H9 (cell line): ENCODE results near the gene GTPBP6. TPM values are rescaled to one million over a fixed set of nuclear protein-coding genes. Genes with fewer than 3 reads are reported as not detected.

Experiments
- DNase-seq: peaks from one replicate; pipeline ENCODE4 v3.0.0-alpha.2; 2017
- H2AFZ ChIP-seq: one replicate; pipeline ENCODE4 v1.6.1; 2013; ENCODE audit warnings: mild to moderate bottlenecking, low read length, control low read depth, moderate library complexity
- H2AK5ac ChIP-seq: 2 replicates; pipeline ENCODE4 v1.6.1; 2013; ENCODE audit warnings: low read length, control low read depth, mixed read lengths; ENCODE audit not compliant: insufficient read length
- H2BK120ac ChIP-seq: one replicate; pipeline ENCODE4 v1.6.1; 2013; ENCODE audit warnings: low read depth, mild to moderate bottlenecking, low read length, control low read depth, inconsistent platforms; ENCODE audit not compliant: poor library complexity, severe bottlenecking
- H2BK12ac ChIP-seq: 2 replicates; pipeline ENCODE4 v1.6.1; 2013; ENCODE audit warnings: low read length, control low read depth, mixed read lengths, low read depth; ENCODE audit not compliant: insufficient read length
- H2BK15ac ChIP-seq: 2 replicates; pipeline ENCODE4 v1.6.1; 2013; ENCODE audit warnings: low read depth, low read length, control low read depth
- H2BK20ac ChIP-seq: one replicate; pipeline ENCODE4 v1.6.1; 2013; ENCODE audit warnings: low read depth, mild to moderate bottlenecking, low read length, control low read depth, inconsistent platforms; ENCODE audit not compliant: poor library complexity, severe bottlenecking
- H2BK5ac ChIP-seq: 2 replicates; pipeline ENCODE4 v1.6.1; 2013; ENCODE audit warnings: low read length, control low read depth, mixed read lengths; ENCODE audit not compliant: insufficient read length
- H3K14ac ChIP-seq: 2 replicates; pipeline ENCODE4 v1.6.1; 2013; ENCODE audit warnings: low read length, control low read depth; ENCODE audit not compliant: insufficient read depth
- H3K18ac ChIP-seq: 2 replicates; pipeline ENCODE4 v1.6.1; 2013; ENCODE audit warnings: low read depth, mild to moderate bottlenecking, mixed read lengths, low read length, control low read depth; ENCODE audit not compliant: insufficient read length
- H3K23ac ChIP-seq: 2 replicates; pipeline ENCODE4 v1.6.1; 2013; ENCODE audit warnings: low read length, control low read depth, mixed read lengths, low read depth; ENCODE audit not compliant: insufficient read length
- H3K23me2 ChIP-seq: 2 replicates; pipeline ENCODE4 v1.6.1; 2013; ENCODE audit warnings: low read depth, mild to moderate bottlenecking, mixed read lengths, low read length, control low read depth; ENCODE audit not compliant: insufficient read length, poor library complexity, severe bottlenecking
- H3K27ac ChIP-seq: 2 replicates; pipeline ENCODE4 v1.5.1; 2013; ENCODE audit warnings: low read length, control low read depth, mixed read lengths, low read depth; ENCODE audit not compliant: insufficient read length
- H3K27me3 ChIP-seq: 2 replicates; pipeline ENCODE4 v1.6.1; 2013; ENCODE audit warnings: low read length, control low read depth, inconsistent platforms; ENCODE audit not compliant: insufficient read depth
- H3K4ac ChIP-seq: 2 replicates; pipeline ENCODE4 v1.6.1; 2013; ENCODE audit warnings: low read depth, mild to moderate bottlenecking, control low read depth, inconsistent platforms, low read length, moderate library complexity
- H3K4me1 ChIP-seq: 2 replicates; pipeline ENCODE4 v1.6.1; 2013; ENCODE audit warnings: low read length, control low read depth, inconsistent platforms; ENCODE audit not compliant: insufficient read depth
- H3K4me2 ChIP-seq: 2 replicates; pipeline ENCODE4 v1.6.1; 2013; ENCODE audit warnings: low read length, control low read depth, mixed read lengths; ENCODE audit not compliant: insufficient read length, insufficient read depth
- H3K56ac ChIP-seq: 2 replicates; pipeline ENCODE4 v1.6.1; 2013; ENCODE audit warnings: low read depth, mild to moderate bottlenecking, mixed read lengths, low read length, control low read depth; ENCODE audit not compliant: insufficient read length
- H3K79me1 ChIP-seq: 2 replicates; pipeline ENCODE4 v1.6.1; 2013; ENCODE audit warnings: low read depth, mild to moderate bottlenecking, moderate library complexity, low read length, control low read depth, inconsistent platforms; ENCODE audit not compliant: insufficient read depth, poor library complexity, severe bottlenecking
- H3K79me2 ChIP-seq: 2 replicates; pipeline ENCODE4 v1.6.1; 2013; ENCODE audit warnings: low read length, control low read depth, inconsistent platforms; ENCODE audit not compliant: insufficient read depth
- H3K9ac ChIP-seq: 2 replicates; pipeline ENCODE4 v1.6.1; 2013; ENCODE audit warnings: low read length, control low read depth, mixed read lengths; ENCODE audit not compliant: insufficient read length; ENCODE audit errors: extremely low read depth
- H3K9me3 ChIP-seq: one replicate; pipeline ENCODE4 v1.6.1; 2013; ENCODE audit warnings: low read depth, low read length, inconsistent platforms; ENCODE audit not compliant: control insufficient read depth
- H3T11ph ChIP-seq: one replicate; pipeline ENCODE4 v1.6.1; 2013; ENCODE audit warnings: mild to moderate bottlenecking, low read length, control low read depth, inconsistent platforms
- H4K20me1 ChIP-seq: one replicate; pipeline ENCODE4 v1.6.1; 2013; ENCODE audit not compliant: control insufficient read depth, insufficient read length, insufficient read depth
- H4K5ac ChIP-seq: 2 replicates; pipeline ENCODE4 v1.6.1; 2013; ENCODE audit warnings: low read depth, mild to moderate bottlenecking, mixed read lengths, low read length, control low read depth; ENCODE audit not compliant: insufficient read length
- H4K8ac ChIP-seq: replicated peaks from 2 replicates; pipeline ENCODE4 v1.6.1; 2013; ENCODE audit warnings: low read length, control low read depth, mixed read lengths, low read depth; ENCODE audit not compliant: insufficient read length
- H4K91ac ChIP-seq: 2 replicates; pipeline ENCODE4 v1.6.1; 2013; ENCODE audit warnings: low read depth, mild to moderate bottlenecking, moderate library complexity, mixed read lengths, low read length, control low read depth; ENCODE audit not compliant: insufficient read length
- H3K27ac Mint-ChIP-seq, 3 experiments: 2 replicates in 2 of 3; 3 replicates in 1 of 3; pipeline ENCODE4 v1.8.0; 2020 to 2021; ENCODE audit warnings: mixed read lengths in 3 of 3, mild to moderate bottlenecking in 1 of 3, moderate library complexity in 1 of 3
- H3K27me3 Mint-ChIP-seq: 2 replicates; pipeline ENCODE4 v1.8.0; 2021; ENCODE audit warnings: low read depth, mild to moderate bottlenecking, moderate library complexity, mixed read lengths
- H3K36me3 Mint-ChIP-seq, 3 experiments: 2 replicates in 2 of 3; 3 replicates in 1 of 3; pipeline ENCODE4 v1.8.0; 2020 to 2021; ENCODE audit warnings: low read depth in 3 of 3, mixed read lengths in 3 of 3; ENCODE audit not compliant: insufficient read depth in 1 of 3
- H3K4me1 Mint-ChIP-seq, 2 experiments: 2 replicates each; pipeline ENCODE4 v1.8.0; 2020; ENCODE audit warnings: mixed read lengths in 2 of 2
- H3K4me3 Mint-ChIP-seq, 2 experiments: 2 replicates in 1 of 2; 3 replicates in 1 of 2; pipeline ENCODE4 v1.8.0; 2020 to 2021; ENCODE audit warnings: mild to moderate bottlenecking in 2 of 2, mixed read lengths in 2 of 2, moderate library complexity in 1 of 2
- H3K9me3 Mint-ChIP-seq, 2 experiments: 2 replicates in 1 of 2; 3 replicates in 1 of 2; pipeline ENCODE4 v1.8.0; 2020; ENCODE audit warnings: mild to moderate bottlenecking in 2 of 2, mixed read lengths in 2 of 2, moderate library complexity in 1 of 2
- WGBS: extraction: QIAGEN DNeasy Blood & Tissue Kit; methylation state at CpG from one replicate; pipeline ENCODE4 v1.1.7; 2013; ENCODE audit warnings: missing lambda C conversion rate, low lambda C conversion rate, mixed read lengths; ENCODE audit not compliant: insufficient read length; ENCODE audit errors: extremely low coverage; 5-methylcytosine and 5-hydroxymethylcytosine counted together
- total RNA-seq: library from RNA; stranded (reverse); gene quantifications from 2 replicates; pipeline ENCODE4 v1.2.1, GENCODE V29; 2021
- TF ChIP-seq, protein P1 (sequence below): fragments of 200-600 bp; sonication (generic); conservative IDR thresholded peaks from 3 replicates; pipeline ENCODE4 v1.8.0; 2021; ENCODE audit warnings: antibody characterized with exemption, mild to moderate bottlenecking

GTPBP6 gene
- total RNA-seq, 1 experiment from 2014 or later, result 64.0 TPM

DNA sequence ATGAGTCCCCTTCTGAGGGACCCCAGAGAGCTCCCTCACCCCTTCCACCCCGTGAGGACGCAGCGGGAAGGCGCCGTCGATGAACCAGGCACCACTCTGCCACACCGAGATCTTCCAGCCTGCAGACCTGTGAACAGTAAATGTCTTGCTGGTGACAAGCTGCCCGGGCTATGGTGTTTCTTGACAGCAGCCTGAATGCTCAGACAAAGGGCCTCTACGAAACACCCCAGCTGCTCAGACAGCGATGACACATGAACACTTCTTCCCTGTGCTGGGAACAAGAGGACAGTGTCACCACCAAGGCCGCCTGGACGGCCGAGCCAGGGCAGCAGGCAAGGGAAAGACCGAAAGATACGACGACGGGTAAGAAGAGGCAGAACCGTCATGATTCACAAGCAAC is 30.6 kb upstream of the GTPBP6 start:
- H3K79me2 ChIP-seq, result no peaks in the 10 kb centered on the region; the same call in 1 of the 2 replicates
- H3K14ac ChIP-seq, result no peak overlapping the region
- TF ChIP-seq, protein P1, sequence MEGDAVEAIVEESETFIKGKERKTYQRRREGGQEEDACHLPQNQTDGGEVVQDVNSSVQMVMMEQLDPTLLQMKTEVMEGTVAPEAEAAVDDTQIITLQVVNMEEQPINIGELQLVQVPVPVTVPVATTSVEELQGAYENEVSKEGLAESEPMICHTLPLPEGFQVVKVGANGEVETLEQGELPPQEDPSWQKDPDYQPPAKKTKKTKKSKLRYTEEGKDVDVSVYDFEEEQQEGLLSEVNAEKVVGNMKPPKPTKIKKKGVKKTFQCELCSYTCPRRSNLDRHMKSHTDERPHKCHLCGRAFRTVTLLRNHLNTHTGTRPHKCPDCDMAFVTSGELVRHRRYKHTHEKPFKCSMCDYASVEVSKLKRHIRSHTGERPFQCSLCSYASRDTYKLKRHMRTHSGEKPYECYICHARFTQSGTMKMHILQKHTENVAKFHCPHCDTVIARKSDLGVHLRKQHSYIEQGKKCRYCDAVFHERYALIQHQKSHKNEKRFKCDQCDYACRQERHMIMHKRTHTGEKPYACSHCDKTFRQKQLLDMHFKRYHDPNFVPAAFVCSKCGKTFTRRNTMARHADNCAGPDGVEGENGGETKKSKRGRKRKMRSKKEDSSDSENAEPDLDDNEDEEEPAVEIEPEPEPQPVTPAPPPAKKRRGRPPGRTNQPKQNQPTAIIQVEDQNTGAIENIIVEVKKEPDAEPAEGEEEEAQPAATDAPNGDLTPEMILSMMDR, result no peak
- Mint-ChIP-seq H3K36me3 (peaks cover 10 to 46% (median 46%) of the 10 kb centered on the region in 3 experiments; a peak in 6 of 7 replicates), H3K9me3 (no peaks in the 10 kb centered on the region), H3K27me3 (no peaks in the 10 kb centered on the region; the same call in 1 of the 2 replicates), H3K4me3 (no peak overlapping the region), H3K27ac (no peak overlapping the region; a peak in 1 of 7 replicates), H3K4me1 (0 out of 4 replicates have a peak, but pooled peaks cover 0 to 3% of the 10 kb centered on the region in 2 experiments)
- no peak overlapping the region for H2BK120ac ChIP-seq
- no peaks in the 10 kb centered on the region for H3K9me3 ChIP-seq
- no peaks in the 10 kb centered on the region for H4K20me1 ChIP-seq
- no CpG with 5 or more reads among the region's 18 CpGs for WGBS
- H2BK20ac ChIP-seq, result no peak overlapping the region
- no peak overlapping the region for H3K27ac ChIP-seq
- no peak overlapping the region for H3K4me2 ChIP-seq
- no peak overlapping the region for H2AFZ ChIP-seq
- H3T11ph ChIP-seq, result no peak overlapping the region
- no peak overlapping the region for H4K5ac ChIP-seq
- peaks cover 3% of the 10 kb centered on the region for H3K79me1 ChIP-seq
- DNase-seq, result no peak
- no peak overlapping the region for H2BK15ac ChIP-seq
- no peaks in the 10 kb centered on the region for H3K27me3 ChIP-seq
- no peak overlapping the region for H2BK12ac ChIP-seq
- H3K4me1 ChIP-seq, result no peaks in the 10 kb centered on the region
- H3K56ac ChIP-seq, result no peak overlapping the region
- no peak overlapping the region for H3K9ac ChIP-seq
- H4K8ac ChIP-seq, result no peak overlapping the region
- no peak overlapping the region for H2AK5ac ChIP-seq
- no peak overlapping the region for H4K91ac ChIP-seq
- H3K23ac ChIP-seq, result no peak overlapping the region
- no peak overlapping the region for H3K18ac ChIP-seq
- H3K23me2 ChIP-seq, result no peaks in the 10 kb centered on the region
- H3K4ac ChIP-seq, result no peak overlapping the region
- H2BK5ac ChIP-seq, result no peak overlapping the region
